Transverse colon (tissue), 4 donors: ENCODE measurements around the gene RAB40C. TPM values are rescaled to one million over a fixed set of nuclear protein-coding genes. Genes with fewer than 3 reads are reported as not detected.

ENCODE experiments used
- DNase-seq: peaks from one replicate; pipeline ENCODE4 v3.0.0-alpha.2; 2019
- H3K27ac ChIP-seq, 4 donors: fragments of 200-600 bp; sonication (generic); 2 replicates each; pipeline ENCODE4 v1.5.1; 2016 to 2018; ENCODE audit warnings: inconsistent platforms in 4 of 4
- H3K27me3 ChIP-seq: fragments of 200-600 bp; sonication (generic); 2 replicates; pipeline ENCODE4 v1.5.1; 2017; ENCODE audit warnings: inconsistent platforms
- H3K36me3 ChIP-seq, 4 donors: fragments of 200-600 bp; sonication (generic); 2 replicates each; pipeline ENCODE4 v1.5.1; 2017 to 2019; ENCODE audit warnings: inconsistent platforms in 4 of 4
- H3K4me1 ChIP-seq, 4 donors: fragments of 200-600 bp; sonication (generic); 2 replicates each; pipeline ENCODE4 v1.5.1; 2017 to 2020; ENCODE audit warnings: inconsistent platforms in 4 of 4
- H3K4me3 ChIP-seq, 4 donors: fragments of 200-600 bp; sonication (generic); 1 replicate in 1 of 4; 2 replicates in 3 of 4; pipeline versions ENCODE4 v1.5.1 to v1.6.1; 2017 to 2019; ENCODE audit warnings: inconsistent platforms in 4 of 4
- H3K9me3 ChIP-seq, 2 donors: fragments of 200-600 bp; sonication (generic); 2 replicates each; pipeline ENCODE4 v1.5.1; 2017 to 2019; ENCODE audit warnings: inconsistent platforms in 2 of 2
- EP300 ChIP-seq: sonication (generic); formaldehyde crosslinking; IDR thresholded peaks from one replicate; pipeline ENCODE4 v1.6.1; 2017; ENCODE audit warnings: antibody characterized with exemption, low read depth
- POLR2A ChIP-seq: fragments of 450-650 bp; IDR thresholded peaks from one replicate; pipeline ENCODE4 v1.6.1; 2016; ENCODE audit warnings: antibody characterized with exemption, mild to moderate bottlenecking, moderate library complexity
- POLR2AphosphoS5 ChIP-seq, 3 donors: sonication (generic); formaldehyde crosslinking; IDR thresholded peaks; one replicate each; pipeline ENCODE4 v1.6.1; 2016; ENCODE audit warnings: antibody characterized with exemption in 3 of 3
- WGBS, 2 donors: methylation state at CpG; one replicate each; pipeline ENCODE4 v1.1.5; 2018; ENCODE audit warnings: low coverage in 1 of 2; 5-methylcytosine and 5-hydroxymethylcytosine counted together
- in situ Hi-C, 4 donors: fragments of 200-750 bp; cut with MboI; loops; one replicate each; pipeline versions ENCODE4 v1.15.0 to v1.15.1; 2017; ENCODE audit warnings: low sequenced_read_pairs in 3 of 4, low pct_ligation_motif_present in 1 of 4, low pct_unique_long_range_greater_than_20kb in 1 of 4
- intact Hi-C: fragments of 100-400 bp; cut with DNase I; formaldehyde crosslinking; loops from one replicate; pipeline ENCODE4 v1.15.1; 2023; ENCODE audit warnings: low total_unique reads
- total RNA-seq, 4 donors: library from RNA; depleted of rRNA; stranded (reverse); fragments of >200 nt; gene quantifications; one replicate each; pipeline ENCODE4 v1.1.0, GENCODE V29; 2016
- TF ChIP-seq, protein P1 (sequence below), 5 experiments: fragments of 200-600 bp in 3 of 5; fragments of 450-650 bp in 2 of 5; sonication (generic) in 3 of 5; IDR thresholded peaks; 1 replicate in 2 of 5; 2 replicates in 3 of 5; pipeline ENCODE4 v1.5.1; 2016 to 2017; ENCODE audit warnings: antibody characterized with exemption in 5 of 5, inconsistent platforms in 3 of 5, mild to moderate bottlenecking in 2 of 5, moderate library complexity in 1 of 5

Gene RAB40C
- total RNA-seq, 4 donors from 2014 or later = 54.8 to 111 (median 83.5) TPM

DNA sequence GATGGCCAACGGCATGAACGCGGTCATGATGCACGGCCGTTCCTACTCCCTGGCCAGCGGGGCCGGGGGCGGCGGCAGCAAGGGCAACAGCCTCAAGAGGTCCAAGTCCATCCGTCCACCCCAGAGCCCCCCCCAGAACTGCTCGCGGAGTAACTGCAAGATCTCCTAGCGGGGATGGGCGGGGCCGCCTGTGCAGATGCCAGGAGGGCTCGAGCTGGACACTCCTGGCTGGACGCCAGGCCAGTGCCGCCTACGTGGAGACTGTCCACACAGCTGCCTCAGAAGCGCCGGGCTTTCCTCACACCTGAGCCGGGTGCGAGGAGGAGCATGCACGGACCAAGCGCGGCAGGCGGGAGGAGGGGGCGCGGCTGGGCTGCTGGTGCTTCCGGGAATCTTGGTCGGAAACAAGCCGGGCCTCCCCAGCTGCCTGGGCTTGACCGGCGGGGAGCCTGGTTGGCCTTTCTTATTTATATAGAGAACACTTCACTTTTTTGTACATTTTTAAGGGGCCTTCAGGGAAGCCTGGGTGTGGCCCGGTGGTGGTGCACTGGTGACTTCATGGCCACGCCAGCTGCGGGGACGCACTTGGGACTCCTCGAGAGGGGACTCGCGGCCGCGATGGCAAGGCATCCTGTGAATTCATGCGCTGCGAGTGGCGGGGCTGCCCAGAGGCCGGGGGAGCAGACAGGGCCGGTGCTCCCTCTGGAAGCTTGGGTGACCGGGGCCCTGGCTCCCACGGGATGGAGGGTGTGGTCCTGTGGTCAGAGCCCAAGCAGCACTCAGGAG is 37.8 kb downstream of the RAB40C start:
- WGBS, 2 donors = 86 to 93% methylated on average over 3 to 50 of the region's 50 CpGs
- Histone ChIP-seq H3K9me3 (no peaks in the 10 kb centered on the region), H3K4me3 (no peak overlapping the region), H3K4me1 (peaks cover 0 to 14% (median 12%) of the 10 kb centered on the region in 4 donors), H3K36me3 (no peaks in the 10 kb centered on the region), H3K27me3 (no peaks in the 10 kb centered on the region), H3K27ac (peak overlapping the region in 1 of 4 donors; percentile 33)
- no peak for DNase-seq
- in situ Hi-C loops (no loop called here), intact Hi-C loops (no loop called here)
- TF ChIP-seq, protein P1, sequence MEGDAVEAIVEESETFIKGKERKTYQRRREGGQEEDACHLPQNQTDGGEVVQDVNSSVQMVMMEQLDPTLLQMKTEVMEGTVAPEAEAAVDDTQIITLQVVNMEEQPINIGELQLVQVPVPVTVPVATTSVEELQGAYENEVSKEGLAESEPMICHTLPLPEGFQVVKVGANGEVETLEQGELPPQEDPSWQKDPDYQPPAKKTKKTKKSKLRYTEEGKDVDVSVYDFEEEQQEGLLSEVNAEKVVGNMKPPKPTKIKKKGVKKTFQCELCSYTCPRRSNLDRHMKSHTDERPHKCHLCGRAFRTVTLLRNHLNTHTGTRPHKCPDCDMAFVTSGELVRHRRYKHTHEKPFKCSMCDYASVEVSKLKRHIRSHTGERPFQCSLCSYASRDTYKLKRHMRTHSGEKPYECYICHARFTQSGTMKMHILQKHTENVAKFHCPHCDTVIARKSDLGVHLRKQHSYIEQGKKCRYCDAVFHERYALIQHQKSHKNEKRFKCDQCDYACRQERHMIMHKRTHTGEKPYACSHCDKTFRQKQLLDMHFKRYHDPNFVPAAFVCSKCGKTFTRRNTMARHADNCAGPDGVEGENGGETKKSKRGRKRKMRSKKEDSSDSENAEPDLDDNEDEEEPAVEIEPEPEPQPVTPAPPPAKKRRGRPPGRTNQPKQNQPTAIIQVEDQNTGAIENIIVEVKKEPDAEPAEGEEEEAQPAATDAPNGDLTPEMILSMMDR (IDR thresholded peaks at IDR 0.05) = no peak
- TF ChIP-seq EP300 = no peak
- TF ChIP-seq POLR2A = no peak
- no peak for TF ChIP-seq POLR2AphosphoS5 (IDR thresholded peaks at IDR 0.05)

DNA sequence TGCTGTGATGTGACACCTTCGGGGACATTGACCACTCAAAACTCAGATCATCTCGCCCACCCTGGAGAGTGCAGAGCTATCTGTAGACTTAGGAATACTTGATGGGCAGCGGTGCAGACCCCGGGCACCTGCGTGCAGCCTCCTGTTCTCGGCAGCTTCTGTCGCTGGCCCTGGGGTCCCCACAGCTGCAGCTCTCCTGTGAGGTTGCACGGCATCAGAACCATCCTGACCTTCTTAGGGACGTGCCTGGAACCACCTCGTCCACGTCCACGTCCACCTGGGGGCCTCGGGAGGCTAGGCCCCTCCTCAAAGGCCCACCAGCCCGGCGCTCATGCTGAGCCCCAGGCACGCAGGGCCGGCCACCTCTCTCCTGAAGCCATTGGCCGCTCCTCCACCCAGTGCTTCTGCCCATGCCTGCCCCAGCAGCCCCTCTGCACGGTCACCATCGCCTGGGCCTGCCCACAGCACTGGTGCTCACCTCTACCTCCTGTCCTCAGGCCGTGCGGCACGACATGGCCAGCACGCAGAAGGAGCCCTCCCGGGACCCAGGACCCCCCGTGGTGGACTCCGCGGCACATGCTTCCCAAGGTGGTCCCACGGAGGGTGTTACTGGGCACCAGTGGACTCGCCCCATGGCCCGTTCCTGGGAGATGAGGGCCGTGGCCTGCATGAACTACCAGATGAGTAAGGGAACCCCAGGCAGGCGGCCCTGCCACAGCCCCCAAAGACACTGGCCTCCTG is 38.6 kb downstream of the RAB40C start:
- H3K36me3 ChIP-seq = no peaks in the 10 kb centered on the region
- TF ChIP-seq EP300 = no peak
- TF ChIP-seq POLR2AphosphoS5 (IDR thresholded peaks at IDR 0.05) = no peak
- no peak for TF ChIP-seq POLR2A
- TF ChIP-seq, protein P1 (IDR thresholded peaks at IDR 0.05) = no peak
- peaks cover 0 to 14% (median 12%) of the 10 kb centered on the region in 4 donors for H3K4me1 ChIP-seq
- H3K27ac ChIP-seq = no peak overlapping the region
- H3K4me3 ChIP-seq = no peak overlapping the region
- 89% methylated on average over 29 of the region's 33 CpGs; no CpG with 5 or more reads in 1 of the 2 donors for WGBS, 2 donors
- in situ Hi-C loops (no loop called here), intact Hi-C loops (no loop called here)
- DNase-seq = no peak
- H3K9me3 ChIP-seq = no peaks in the 10 kb centered on the region
- no peaks in the 10 kb centered on the region for H3K27me3 ChIP-seq

DNA sequence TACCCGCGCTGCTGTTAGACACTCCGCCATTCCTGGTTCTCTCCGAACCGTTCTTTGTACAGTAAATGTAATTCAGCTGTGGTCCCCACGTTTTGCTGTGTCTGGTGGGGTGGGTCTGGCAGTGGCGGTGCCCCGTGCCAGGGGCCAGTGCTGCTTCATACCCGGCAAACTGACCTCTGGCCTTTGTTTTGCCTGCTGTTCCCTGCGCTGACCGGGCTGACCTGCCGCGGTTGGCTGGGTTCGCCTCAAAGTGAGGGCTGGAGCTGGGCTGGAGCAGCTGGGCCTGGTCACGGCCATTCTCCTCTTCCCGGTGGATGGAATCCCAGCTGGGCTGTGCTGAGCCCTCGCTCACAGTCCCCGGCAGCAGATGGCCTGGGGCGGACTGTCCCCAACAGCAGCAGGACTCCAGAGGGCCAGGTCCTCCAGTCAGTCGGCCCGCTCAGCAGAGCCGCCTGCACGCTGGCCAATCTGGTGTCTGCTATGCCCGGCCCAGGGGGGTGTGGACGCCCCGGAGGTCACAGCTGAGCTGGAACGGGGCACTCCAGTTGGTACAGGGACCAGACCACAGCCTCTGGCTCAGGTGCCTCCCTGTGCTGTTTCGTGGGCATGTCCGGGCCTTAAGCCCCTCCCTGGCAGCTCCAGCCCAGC is 39.4 kb downstream of the RAB40C start:
- Histone ChIP-seq H3K36me3 (no peaks in the 10 kb centered on the region), H3K4me3 (no peak overlapping the region), H3K27me3 (no peaks in the 10 kb centered on the region), H3K9me3 (no peaks in the 10 kb centered on the region), H3K27ac (no peak overlapping the region), H3K4me1 (peaks cover 0 to 14% (median 12%) of the 10 kb centered on the region in 4 donors)
- 84% methylated on average over 17 of the region's 29 CpGs; no CpG with 5 or more reads in 1 of the 2 donors for WGBS, 2 donors
- intact Hi-C loops = no loop called here
- no peak for TF ChIP-seq POLR2A
- no peak for TF ChIP-seq POLR2AphosphoS5 (IDR thresholded peaks at IDR 0.05)
- TF ChIP-seq, protein P1 (IDR thresholded peaks at IDR 0.05) = no peak
- TF ChIP-seq EP300 = no peak
- DNase-seq = no peak
- in situ Hi-C loops = no loop called here

DNA sequence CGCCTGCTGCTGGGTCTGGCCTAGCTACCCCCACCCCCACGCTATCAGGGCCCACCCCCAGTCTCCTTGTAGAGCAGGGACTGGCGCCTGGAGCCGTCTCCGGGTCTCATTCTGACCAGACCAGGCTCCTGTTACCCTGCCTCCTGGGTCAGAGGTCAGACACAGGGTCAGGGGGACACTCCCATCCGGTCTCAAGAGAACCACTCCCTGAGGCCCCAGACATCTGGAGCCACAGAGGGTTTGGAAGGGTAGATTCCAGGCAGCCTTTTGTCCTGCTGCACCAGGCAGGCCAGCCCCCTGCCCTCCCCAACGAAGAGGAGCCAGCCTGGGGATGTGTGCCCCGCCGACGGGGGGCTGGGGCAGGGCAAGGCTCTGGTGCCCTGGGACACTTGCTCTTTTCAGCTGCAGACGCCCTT is 40.0 kb downstream of the RAB40C start:
- in situ Hi-C loops = no loop called here
- no peaks in the 10 kb centered on the region for H3K9me3 ChIP-seq
- H3K4me1 ChIP-seq = peaks cover under 1 to 14% (median 13%) of the 10 kb centered on the region in 4 donors
- 60% methylated on average over 10 of the region's 11 CpGs; no CpG with 5 or more reads in 1 of the 2 donors for WGBS, 2 donors
- no peak overlapping the region for H3K4me3 ChIP-seq
- no peak overlapping the region for H3K27ac ChIP-seq
- H3K27me3 ChIP-seq = no peaks in the 10 kb centered on the region
- TF ChIP-seq POLR2A (no peak), POLR2AphosphoS5 (IDR thresholded peaks at IDR 0.05) (no peak), EP300 (no peak)
- TF ChIP-seq, protein P1 (IDR thresholded peaks at IDR 0.05) = no peak
- intact Hi-C loops = loop anchor here (2.0 kb wide), 1 partner anchor 35 kb away; no protein-coding TSS in a partner anchor
- no peak for DNase-seq
- no peaks in the 10 kb centered on the region for H3K36me3 ChIP-seq
